SK-N-SH treated with all-trans-retinoic acid at 6 μM for 48 hours (cell line): ENCODE results near the gene MAPK9.

ENCODE experiments used
- CREB5 ChIP-seq: fragments of 250-450 bp; sonication (Bioruptor Pico); IDR thresholded peaks from 2 replicates; pipeline ENCODE4 v1.5.1; 2020; ENCODE audit warnings: low read depth, mild to moderate bottlenecking, moderate library complexity
- ESRRG ChIP-seq: fragments of 250-450 bp; sonication (Bioruptor Pico); IDR thresholded peaks from 2 replicates; pipeline ENCODE4 v1.6.1; 2021; ENCODE audit warnings: mild to moderate bottlenecking
- GLIS3 ChIP-seq: fragments of 250-450 bp; sonication (Bioruptor Pico); IDR thresholded peaks from 2 replicates; pipeline ENCODE4 v1.5.0; 2020; ENCODE audit warnings: mild to moderate bottlenecking, moderate library complexity
- ISL1 ChIP-seq: fragments of 250-450 bp; sonication (Bioruptor Pico); IDR thresholded peaks from 2 replicates; pipeline ENCODE4 v2.1.2; 2022; ENCODE audit warnings: mild to moderate bottlenecking, moderate library complexity
- OSR1 ChIP-seq: fragments of 250-450 bp; sonication (Bioruptor Pico); IDR thresholded peaks from 2 replicates; pipeline ENCODE4 v1.8.0; 2022; ENCODE audit warnings: moderate library complexity, mild to moderate bottlenecking, inconsistent platforms
- PATZ1 ChIP-seq: fragments of 250-450 bp; sonication (Bioruptor Pico); IDR thresholded peaks from 2 replicates; pipeline ENCODE4 v1.8.0; 2020; ENCODE audit warnings: mild to moderate bottlenecking, moderate library complexity, borderline replicate concordance
- POU6F1 ChIP-seq: fragments of 250-450 bp; sonication (Bioruptor Pico); IDR thresholded peaks from 2 replicates; pipeline ENCODE4 v1.8.0; 2021; ENCODE audit warnings: low read depth, mild to moderate bottlenecking, moderate library complexity, borderline replicate concordance
- RARB ChIP-seq: fragments of 250-450 bp; sonication (Bioruptor Pico); IDR thresholded peaks from 2 replicates; pipeline ENCODE4 v1.8.0; 2021; ENCODE audit warnings: mild to moderate bottlenecking, moderate library complexity
- TOX ChIP-seq: fragments of 250-450 bp; sonication (Bioruptor Pico); IDR thresholded peaks from 2 replicates; pipeline ENCODE4 v1.8.0; 2021; ENCODE audit warnings: mild to moderate bottlenecking, moderate library complexity, borderline replicate concordance
- TSHZ2 ChIP-seq: fragments of 250-450 bp; sonication (Bioruptor Pico); IDR thresholded peaks from 2 replicates; pipeline ENCODE4 v1.5.0; 2020; ENCODE audit warnings: mild to moderate bottlenecking, moderate library complexity
- ZFP3 ChIP-seq: fragments of 250-450 bp; sonication (Bioruptor Pico); IDR thresholded peaks from 2 replicates; pipeline ENCODE4 v1.5.0; 2020; ENCODE audit warnings: mild to moderate bottlenecking, moderate library complexity

- TF ChIP-seq POU6F1 (CRISPR knock-in tag) (no peak), CREB5 (no peak), GLIS3 (no peak), PATZ1 (CRISPR knock-in tag) (no peak), OSR1 (no peak), TOX (CRISPR knock-in tag) (no peak), RARB (no peak), ISL1 (CRISPR knock-in tag) (no peak), ZFP3 (CRISPR knock-in tag) (no peak), ESRRG (CRISPR knock-in tag) (no peak), TSHZ2 (CRISPR knock-in tag) (no peak)
Observed at GRCh38 chr5:180303226-180304015, 11.5 kb upstream of the MAPK9 start.
